GM10266 (cell line): ENCODE results near the gene PKP1.

Experiments
- DNase-seq: peaks from one replicate; pipeline ENCODE4 v3.0.0; 2012; ENCODE audit errors: extremely low spot score
- TF ChIP-seq, protein P1 (sequence below): IDR thresholded peaks from 2 replicates; pipeline ENCODE4 v1.5.1; 2012; ENCODE audit warnings: mild to moderate bottlenecking, low read depth; ENCODE audit not compliant: control insufficient read depth, insufficient read depth; ENCODE audit errors: missing control alignments

Gene PKP1

DNA sequence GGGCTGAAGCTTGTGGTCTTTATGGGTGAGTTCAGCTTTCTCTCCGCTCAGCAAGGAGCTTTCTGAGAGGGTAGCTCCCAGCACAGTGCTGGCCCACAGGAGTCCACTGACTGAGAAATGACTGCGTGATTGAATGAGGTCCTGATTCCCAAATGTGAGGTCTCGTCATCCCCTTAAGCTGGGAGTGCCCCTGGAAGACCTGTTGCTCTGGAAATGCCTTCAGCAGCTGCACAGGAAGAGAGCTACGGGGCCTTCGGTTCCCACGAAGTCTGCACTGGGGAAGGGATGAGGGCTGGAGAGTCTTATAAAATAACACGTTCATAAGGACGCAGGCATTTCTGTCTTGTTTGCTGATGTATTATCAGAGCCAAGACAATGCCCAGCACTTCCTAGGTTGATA, 80.2 kb downstream of the PKP1 start:
- TF ChIP-seq, protein P1, sequence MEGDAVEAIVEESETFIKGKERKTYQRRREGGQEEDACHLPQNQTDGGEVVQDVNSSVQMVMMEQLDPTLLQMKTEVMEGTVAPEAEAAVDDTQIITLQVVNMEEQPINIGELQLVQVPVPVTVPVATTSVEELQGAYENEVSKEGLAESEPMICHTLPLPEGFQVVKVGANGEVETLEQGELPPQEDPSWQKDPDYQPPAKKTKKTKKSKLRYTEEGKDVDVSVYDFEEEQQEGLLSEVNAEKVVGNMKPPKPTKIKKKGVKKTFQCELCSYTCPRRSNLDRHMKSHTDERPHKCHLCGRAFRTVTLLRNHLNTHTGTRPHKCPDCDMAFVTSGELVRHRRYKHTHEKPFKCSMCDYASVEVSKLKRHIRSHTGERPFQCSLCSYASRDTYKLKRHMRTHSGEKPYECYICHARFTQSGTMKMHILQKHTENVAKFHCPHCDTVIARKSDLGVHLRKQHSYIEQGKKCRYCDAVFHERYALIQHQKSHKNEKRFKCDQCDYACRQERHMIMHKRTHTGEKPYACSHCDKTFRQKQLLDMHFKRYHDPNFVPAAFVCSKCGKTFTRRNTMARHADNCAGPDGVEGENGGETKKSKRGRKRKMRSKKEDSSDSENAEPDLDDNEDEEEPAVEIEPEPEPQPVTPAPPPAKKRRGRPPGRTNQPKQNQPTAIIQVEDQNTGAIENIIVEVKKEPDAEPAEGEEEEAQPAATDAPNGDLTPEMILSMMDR: no peak

DNA sequence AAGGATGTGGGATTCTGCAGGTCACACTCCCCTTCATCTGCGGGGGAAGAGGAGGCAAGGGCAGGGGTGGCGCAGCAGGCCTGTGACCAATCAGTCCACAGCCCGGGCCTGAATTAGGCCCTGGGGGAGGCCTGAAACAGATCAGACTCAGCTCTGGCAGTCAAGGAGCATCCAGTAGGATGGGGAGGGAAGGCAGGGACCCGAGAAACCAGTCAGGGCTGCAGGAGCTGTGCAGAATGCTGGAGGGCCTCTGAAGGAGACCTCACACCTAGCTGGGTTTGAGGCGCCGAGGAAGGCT, 81.5 kb downstream of the PKP1 start:
- TF ChIP-seq, protein P1: no peak
- DNase-seq: no peak

More for the DNA sequence above, 80.2 kb downstream of the PKP1 start:
- DNase-seq: no peak

DNA sequence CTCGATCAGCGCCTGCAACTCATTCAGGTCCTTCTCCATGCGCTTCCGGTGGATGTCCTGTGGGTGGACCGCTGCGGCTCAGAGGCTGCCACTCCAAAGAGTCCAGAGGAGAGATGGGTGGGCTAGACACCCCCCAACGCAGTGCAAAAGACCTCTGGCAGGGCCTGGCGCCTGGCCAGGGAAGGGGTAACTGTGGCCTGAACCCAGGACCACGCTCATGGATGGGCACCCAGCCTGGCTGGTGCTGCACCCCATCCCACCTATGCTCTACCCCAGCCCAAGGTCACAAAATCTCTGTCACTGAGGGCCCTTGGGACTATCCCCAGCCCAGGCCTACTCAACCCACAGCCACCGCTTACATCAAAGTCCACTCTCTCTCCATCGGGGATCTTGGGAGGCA, 81.9 kb downstream of the PKP1 start:
- no peak for DNase-seq
- TF ChIP-seq, protein P1: no peak

DNA sequence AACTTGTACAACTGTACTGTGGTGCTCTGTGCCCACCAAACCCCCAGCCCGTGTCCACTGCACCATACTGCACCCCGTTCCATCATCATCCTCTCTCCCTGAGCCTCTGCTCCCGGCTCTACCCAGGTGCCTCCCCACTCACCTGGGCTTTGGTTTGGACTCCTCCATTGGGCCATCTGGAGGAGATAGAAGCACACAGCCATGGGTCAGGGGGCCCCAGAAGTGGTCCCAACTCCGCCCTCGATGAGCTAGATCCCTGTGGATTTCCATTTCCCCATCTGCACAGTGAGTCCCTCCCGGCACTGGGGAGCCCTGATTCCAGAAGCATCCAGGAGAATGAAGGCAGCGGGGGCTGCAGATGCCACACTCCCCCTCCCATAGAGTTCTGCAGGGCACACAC, 83.4 kb downstream of the PKP1 start:
- TF ChIP-seq, protein P1: no peak
- no peak for DNase-seq

DNA sequence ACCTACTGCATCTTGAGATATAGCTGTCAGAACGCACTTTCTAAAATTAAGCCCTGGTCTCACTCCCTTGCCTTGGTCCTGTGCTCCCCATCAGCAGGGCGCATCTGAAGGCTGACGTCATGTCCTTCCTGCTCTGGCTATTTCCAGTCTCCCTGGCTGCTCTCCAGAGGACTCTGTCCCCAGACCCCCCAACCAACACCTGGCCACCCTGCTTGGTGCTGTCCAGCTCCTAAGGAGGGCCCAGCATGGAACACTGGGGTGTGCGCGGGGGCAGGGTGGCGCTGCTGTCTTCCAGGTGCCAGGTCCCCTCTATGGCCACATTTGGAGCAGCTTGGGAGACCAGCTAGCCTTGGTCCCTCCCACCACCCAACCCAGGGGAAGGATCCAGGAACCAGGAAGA, 85.9 kb downstream of the PKP1 start:
- no peak for DNase-seq
- TF ChIP-seq, protein P1: no peak

DNA sequence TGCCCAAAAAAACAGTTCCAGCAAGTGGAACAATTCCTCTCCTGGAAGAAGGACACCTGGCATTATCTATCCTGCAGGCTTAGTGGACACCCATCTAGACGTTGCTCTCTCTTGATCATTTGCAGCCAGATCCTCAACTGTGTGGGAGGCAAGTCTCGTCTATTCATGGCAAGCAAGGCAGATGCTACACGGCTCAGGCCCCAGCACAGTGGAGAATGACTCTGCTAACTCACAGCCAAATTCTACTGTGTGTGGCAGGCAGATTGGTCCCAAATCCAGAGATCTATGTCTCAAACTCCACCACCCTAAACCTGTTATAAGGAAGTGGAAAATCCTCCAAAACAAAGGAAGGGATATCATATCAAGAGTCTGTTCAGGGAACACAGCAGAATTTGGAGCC, 87.2 kb downstream of the PKP1 start:
- DNase-seq: no peak
- TF ChIP-seq, protein P1: no peak

DNA sequence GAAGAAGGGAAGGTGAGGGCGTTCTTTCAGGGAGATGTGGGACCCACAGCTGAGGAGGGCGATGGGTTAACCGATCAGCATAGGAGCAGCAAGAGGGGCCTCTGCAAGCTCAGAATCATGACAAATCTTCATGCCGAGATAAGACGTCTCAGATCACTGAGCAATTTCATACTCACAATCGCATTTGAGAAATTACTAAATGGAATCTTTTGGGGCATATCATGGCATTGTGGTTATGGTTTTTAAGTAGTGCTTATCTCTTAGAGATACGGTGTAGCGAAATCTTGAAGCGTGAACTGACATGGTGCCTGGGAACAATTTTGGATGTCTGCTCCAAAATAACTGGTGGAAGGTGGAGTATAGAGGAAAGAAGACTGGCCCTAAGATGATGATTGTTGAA, 88.0 kb downstream of the PKP1 start:
- DNase-seq: no peak
- TF ChIP-seq, protein P1: no peak

DNA sequence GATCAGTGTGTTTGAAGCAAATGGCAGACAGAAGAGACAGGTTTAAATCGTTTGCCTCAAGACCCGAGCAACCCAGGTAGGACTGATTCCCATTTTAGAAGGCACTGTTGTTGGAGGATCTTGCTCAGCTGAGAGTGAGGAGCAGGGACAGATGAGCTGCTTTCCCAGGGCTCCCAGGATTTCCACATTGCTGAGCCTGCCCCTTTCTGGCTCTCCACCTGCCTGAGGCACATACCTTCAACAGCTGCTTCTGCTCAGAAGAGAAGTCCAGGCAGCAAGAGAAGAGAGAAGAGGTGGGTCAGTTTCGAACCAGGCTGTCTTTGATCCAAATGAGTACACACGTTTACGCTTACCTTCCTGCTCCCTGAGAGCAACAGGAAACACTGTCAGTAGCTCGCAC, 88.5 kb downstream of the PKP1 start:
- TF ChIP-seq, protein P1: no peak

More for the DNA sequence above, 88.5 kb downstream of the PKP1 start:
- DNase-seq: no peak
